Keratinocyte (primary cell): ENCODE results near the gene ABHD16A. TPM values are rescaled to one million over a fixed set of nuclear protein-coding genes. Genes with fewer than 3 reads are reported as not detected.

Source experiments
- DNase-seq: peaks from one replicate; pipeline ENCODE4 v3.0.0-alpha.2; 2011; ENCODE audit warnings: low read depth, missing footprints, low spot score
- FAIRE-seq: peaks from 2 replicates; lab custom pipeline; 2011; peaks lifted over from hg19 to GRCh38; lab: Jason Lieb, UNC
- H2AFZ ChIP-seq: 2 replicates; pipeline ENCODE4 v1.6.0; 2012; ENCODE audit warnings: low read length, control low read depth, inconsistent platforms; ENCODE audit not compliant: control insufficient read depth
- H3K27ac ChIP-seq: 2 replicates; pipeline ENCODE4 v1.5.1; 2011; ENCODE audit warnings: low read length; ENCODE audit not compliant: control insufficient read depth, insufficient read depth
- H3K27me3 ChIP-seq: 3 replicates; pipeline ENCODE4 v1.6.0; 2011; ENCODE audit warnings: low read length; ENCODE audit not compliant: control insufficient read depth, insufficient read depth; ENCODE audit errors: extremely low read depth
- H3K36me3 ChIP-seq, 2 experiments: 2 replicates in 1 of 2; 3 replicates in 1 of 2; pipeline ENCODE4 v1.5.1; 2011; ENCODE audit warnings: low read length in 2 of 2, mild to moderate bottlenecking in 1 of 2; ENCODE audit not compliant: control insufficient read depth in 2 of 2, insufficient read depth in 2 of 2; ENCODE audit errors: extremely low read depth in 1 of 2
- H3K4me1 ChIP-seq: 3 replicates; pipeline ENCODE4 v1.5.1; 2011; ENCODE audit warnings: low read length; ENCODE audit not compliant: control insufficient read depth, insufficient read depth; ENCODE audit errors: extremely low read depth
- H3K4me2 ChIP-seq: 3 replicates; pipeline ENCODE4 v1.6.0; 2011; ENCODE audit warnings: low read depth, low read length; ENCODE audit not compliant: control insufficient read depth, insufficient read depth; ENCODE audit errors: extremely low read depth
- H3K4me3 ChIP-seq, 3 experiments: fragments of 200-600 bp in 1 of 3; sonication (generic) in 1 of 3; 2 replicates in 2 of 3; 3 replicates in 1 of 3; pipeline ENCODE4 v1.5.1; 2011 to 2016; ENCODE audit warnings: low read length in 3 of 3, mild to moderate bottlenecking in 3 of 3, control low read depth in 2 of 3, inconsistent platforms in 1 of 3, low read depth in 1 of 3, mixed read lengths in 1 of 3, mixed run types in 1 of 3, moderate library complexity in 1 of 3; ENCODE audit not compliant: control insufficient read depth in 2 of 3, insufficient read depth in 2 of 3; ENCODE audit errors: extremely low read depth in 1 of 3
- H3K79me2 ChIP-seq: 2 replicates; pipeline ENCODE4 v1.6.0; 2012; ENCODE audit warnings: low read length; ENCODE audit not compliant: control insufficient read depth, insufficient read depth
- H3K9ac ChIP-seq: 3 replicates; pipeline ENCODE4 v1.6.0; 2011; ENCODE audit warnings: low read length; ENCODE audit not compliant: control insufficient read depth, insufficient read depth; ENCODE audit errors: extremely low read depth
- H3K9me1 ChIP-seq: 3 replicates; pipeline ENCODE4 v1.6.0; 2011; ENCODE audit warnings: low read length; ENCODE audit not compliant: control insufficient read depth, insufficient read depth; ENCODE audit errors: extremely low read depth
- H3K9me3 ChIP-seq: 2 replicates; pipeline ENCODE4 v1.5.1; 2012; ENCODE audit warnings: low read depth, low read length; ENCODE audit not compliant: control insufficient read depth
- H4K20me1 ChIP-seq: 3 replicates; pipeline ENCODE4 v1.6.0; 2011; ENCODE audit warnings: low read length; ENCODE audit not compliant: control insufficient read depth, insufficient read depth; ENCODE audit errors: extremely low read depth
- EZH2 ChIP-seq: IDR thresholded peaks from one replicate; pipeline ENCODE4 v1.6.1; 2012; ENCODE audit warnings: inconsistent platforms, mild to moderate bottlenecking, low read length, moderate library complexity
- dilution Hi-C: fragments of 300-500 bp; cut with MboI; formaldehyde crosslinking; loops from one replicate; pipeline ENCODE4 v1.7.0; 2020; ENCODE audit warnings: low sequenced_read_pairs; ENCODE audit not compliant: extremely low pct_ligation_motif_present
- polyA plus RNA-seq, 5 experiments: library from polyadenylated mRNA; depleted of rRNA in 3 of 5; stranded (reverse) in 3 of 5; stranded (forward) in 1 of 5; unstranded in 1 of 5; fragments of >200 nt; gene quantifications; 1 replicate in 1 of 5; 2 replicates in 3 of 5; 3 replicates in 1 of 5; pipeline versions ENCODE4 v1.2.1 to v1.2.3, GENCODE V29; 2011 to 2012; ENCODE audit warnings: missing spikeins in 2 of 5, low read depth in 1 of 5, low replicate concordance in 1 of 5
- TF ChIP-seq, protein P1 (sequence below), 3 experiments: IDR thresholded peaks in 1 of 3; conservative IDR thresholded peaks in 1 of 3; optimal IDR thresholded peaks in 1 of 3; 2 replicates in 2 of 3; 3 replicates in 1 of 3; pipeline versions ENCODE3 to v1.5.1; 2011; ENCODE audit warnings: low read length in 3 of 3, mild to moderate bottlenecking in 3 of 3, moderate library complexity in 2 of 3, control low read depth in 1 of 3, inconsistent platforms in 1 of 3; ENCODE audit not compliant: insufficient read depth in 2 of 3; ENCODE audit errors: extremely low read depth in 1 of 3

The ABHD16A gene
- polyA plus RNA-seq, 1 donor (not counting 4 experiments of a cell fraction or from before 2014, with no cell fraction given) = 21.8 TPM

DNA sequence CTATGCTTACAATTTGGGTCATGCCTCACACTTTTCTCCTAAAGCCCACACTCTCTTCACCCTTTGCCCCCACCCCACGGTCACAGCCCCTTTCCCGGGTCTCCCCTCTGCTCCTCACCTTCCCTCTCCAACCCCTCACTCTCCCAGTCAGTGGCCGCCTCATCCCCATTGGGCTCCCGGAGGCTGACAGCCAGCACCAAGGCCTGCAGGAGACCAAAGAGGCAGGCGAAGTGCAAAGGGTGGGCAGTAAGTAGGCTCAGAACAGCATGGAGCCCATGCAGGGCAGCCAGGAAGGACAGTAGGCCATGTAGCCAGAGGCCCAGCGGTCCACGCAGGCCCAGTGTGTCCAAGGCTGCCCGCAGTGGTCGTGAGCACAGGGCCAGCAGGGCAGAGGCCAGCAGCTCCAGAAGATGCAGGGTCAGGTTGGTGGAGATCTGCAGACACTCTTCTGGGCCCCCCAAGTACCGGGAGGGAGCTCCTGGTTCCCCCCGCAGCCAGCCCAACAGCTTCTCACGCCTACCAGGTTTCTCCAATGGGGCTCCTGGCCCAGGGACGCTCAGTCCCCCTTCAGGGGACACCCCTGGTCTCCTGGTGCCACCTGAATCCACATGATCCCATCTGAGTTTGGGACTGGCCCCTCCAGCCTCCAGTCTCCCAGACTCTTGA is 44.0 kb downstream of the ABHD16A start:
- H3K27me3 ChIP-seq = no peaks in the 10 kb centered on the region
- no peaks in the 10 kb centered on the region for H3K9me1 ChIP-seq
- no peaks in the 10 kb centered on the region for H4K20me1 ChIP-seq
- peaks cover 8 to 10% of the 10 kb centered on the region in 2 experiments for H3K36me3 ChIP-seq
- H3K9me3 ChIP-seq = no peaks in the 10 kb centered on the region
- peaks cover 36% of the 10 kb centered on the region for H3K4me1 ChIP-seq
- TF ChIP-seq, protein P1, sequence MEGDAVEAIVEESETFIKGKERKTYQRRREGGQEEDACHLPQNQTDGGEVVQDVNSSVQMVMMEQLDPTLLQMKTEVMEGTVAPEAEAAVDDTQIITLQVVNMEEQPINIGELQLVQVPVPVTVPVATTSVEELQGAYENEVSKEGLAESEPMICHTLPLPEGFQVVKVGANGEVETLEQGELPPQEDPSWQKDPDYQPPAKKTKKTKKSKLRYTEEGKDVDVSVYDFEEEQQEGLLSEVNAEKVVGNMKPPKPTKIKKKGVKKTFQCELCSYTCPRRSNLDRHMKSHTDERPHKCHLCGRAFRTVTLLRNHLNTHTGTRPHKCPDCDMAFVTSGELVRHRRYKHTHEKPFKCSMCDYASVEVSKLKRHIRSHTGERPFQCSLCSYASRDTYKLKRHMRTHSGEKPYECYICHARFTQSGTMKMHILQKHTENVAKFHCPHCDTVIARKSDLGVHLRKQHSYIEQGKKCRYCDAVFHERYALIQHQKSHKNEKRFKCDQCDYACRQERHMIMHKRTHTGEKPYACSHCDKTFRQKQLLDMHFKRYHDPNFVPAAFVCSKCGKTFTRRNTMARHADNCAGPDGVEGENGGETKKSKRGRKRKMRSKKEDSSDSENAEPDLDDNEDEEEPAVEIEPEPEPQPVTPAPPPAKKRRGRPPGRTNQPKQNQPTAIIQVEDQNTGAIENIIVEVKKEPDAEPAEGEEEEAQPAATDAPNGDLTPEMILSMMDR (optimal IDR thresholded peaks at IDR 0.05 in 1 of 3, IDR thresholded peaks at IDR 0.05 in 1 of 3, conservative IDR thresholded peaks at IDR 0.05 in 1 of 3; ENCODE audit: extremely low read depth in 1 of 3, insufficient read depth in 2 of 3, low read length in 3 of 3) = no peak
- no peak for TF ChIP-seq EZH2
- peak overlapping the region; percentile 96 for H3K4me2 ChIP-seq
- peak overlapping the region; percentile 75 for H3K9ac ChIP-seq
- H2AFZ ChIP-seq = no peak overlapping the region
- no peak for FAIRE-seq
- peak overlapping the region; percentile 77 for H3K27ac ChIP-seq
- H3K4me3 ChIP-seq = peak overlapping the region; percentile 46 to 97 (median 89)
- dilution Hi-C loops = no loop called here
- no peak for DNase-seq
- H3K79me2 ChIP-seq = peaks cover 31% of the 10 kb centered on the region

DNA sequence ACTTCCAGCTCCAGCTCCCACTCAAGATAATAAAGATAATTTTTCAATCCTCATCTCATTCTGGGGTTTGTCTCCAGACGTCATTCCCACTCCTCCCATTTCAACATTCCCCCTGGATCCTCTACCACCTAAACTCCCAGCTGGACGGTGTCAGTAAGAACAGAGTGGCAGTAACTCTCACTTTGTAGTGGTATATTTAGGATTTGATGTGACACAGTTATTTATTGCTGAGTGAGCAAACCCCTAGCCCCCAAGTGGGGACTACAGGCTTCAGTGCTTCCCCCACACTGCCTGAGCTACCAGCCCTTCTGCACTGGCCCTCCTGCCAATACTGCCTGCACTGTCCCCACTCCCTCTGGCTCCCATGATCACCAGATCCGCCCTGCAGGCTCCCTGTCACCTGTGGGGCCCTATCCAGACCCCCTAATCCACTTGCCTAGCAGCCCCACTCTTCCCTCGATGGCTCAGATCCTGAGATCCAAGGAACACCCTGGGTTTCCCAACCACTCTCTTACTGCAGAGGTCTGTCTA is 44.9 kb downstream of the ABHD16A start:
- Histone ChIP-seq H3K36me3 (peaks cover 8 to 10% of the 10 kb centered on the region in 2 experiments), H2AFZ (no peak overlapping the region), H3K9me1 (no peaks in the 10 kb centered on the region), H3K4me3 (no peak overlapping the region), H3K4me1 (peaks cover 27% of the 10 kb centered on the region), H3K9me3 (no peaks in the 10 kb centered on the region), H3K27me3 (no peaks in the 10 kb centered on the region), H3K9ac (no peak overlapping the region), H3K4me2 (peak overlapping the region; percentile 96), H3K79me2 (peaks cover 34% of the 10 kb centered on the region), H3K27ac (no peak overlapping the region), H4K20me1 (no peaks in the 10 kb centered on the region)
- no peak for DNase-seq
- no peak for FAIRE-seq
- dilution Hi-C loops = no loop called here
- TF ChIP-seq EZH2 = no peak
- TF ChIP-seq, protein P1 (optimal IDR thresholded peaks at IDR 0.05 in 1 of 3, IDR thresholded peaks at IDR 0.05 in 1 of 3, conservative IDR thresholded peaks at IDR 0.05 in 1 of 3; ENCODE audit: extremely low read depth in 1 of 3, insufficient read depth in 2 of 3, low read length in 3 of 3) = no peak
